Measurements from ENCODE around the gene EIF1AD. TPM values are rescaled to one million over a fixed set of nuclear protein-coding genes. Genes with fewer than 3 reads are reported as not detected.
"Not testable (repeated sequence)": the region's sequence is repeated elsewhere in the genome, so short reads cannot be mapped to it uniquely, and the experiment has no call there.

Gene EIF1AD
- total RNA-seq, 1 donor from 2014 or later, result 50.6 TPM

- DNase-seq (ENCODE audit: extremely low spot score in 2 of 2), result no peak
- peak overlapping the region; percentile 17 to 41 for H3K4me3 ChIP-seq
- H3K36me3 ChIP-seq, result no peaks in the 10 kb centered on the region
- TF ChIP-seq CTCF (IDR thresholded peaks at IDR 0.05), result no peak
- no peak for TF ChIP-seq POLR2A (IDR thresholded peaks at IDR 0.05)
- TF ChIP-seq POLR2AphosphoS5 (IDR thresholded peaks at IDR 0.05; ENCODE audit: insufficient read depth in 1 of 2, low read depth in 1 of 2), result no peak
- intact Hi-C loops (cut with DNase I), result no loop called here
- H3K4me1 ChIP-seq, result peaks cover 11% of the 10 kb centered on the region
- no peak overlapping the region for H3K27ac ChIP-seq
- no peaks in the 10 kb centered on the region for H3K9me3 ChIP-seq
- no peaks in the 10 kb centered on the region for H3K27me3 ChIP-seq
These were observed 10.5 kb upstream of the EIF1AD start for GRCh38 chr11:66012371-66012945.

GRCh38 chr11:66011785-66012303 is 9.9 kb upstream of the EIF1AD start, which contains the start of gene CST6:
Gene CST6 (plus strand): TSS chr11:66012008. CDS start chr11:66012045, 37 bp downstream.
- H3K4me1 ChIP-seq, result peaks cover 11% of the 10 kb centered on the region
- no peak for DNase-seq (ENCODE audit: extremely low spot score in 2 of 2)
- no peaks in the 10 kb centered on the region for H3K9me3 ChIP-seq
- no peak within 1 kb of the TSS for H3K27ac ChIP-seq
- intact Hi-C loops (cut with DNase I), result no loop called here
- no peaks in the 10 kb centered on the region for H3K36me3 ChIP-seq
- no peaks in the 10 kb centered on the region for H3K27me3 ChIP-seq
- peak within 1 kb of the TSS; percentile 17 to 41 for H3K4me3 ChIP-seq
- no peak for TF ChIP-seq POLR2A (IDR thresholded peaks at IDR 0.05)
- no peak for TF ChIP-seq CTCF (IDR thresholded peaks at IDR 0.05)
- TF ChIP-seq POLR2AphosphoS5 (IDR thresholded peaks at IDR 0.05; ENCODE audit: insufficient read depth in 1 of 2, low read depth in 1 of 2), result no peak

GRCh38 chr11:66011239-66011784 is 9.4 kb upstream of the EIF1AD start:
- TF ChIP-seq POLR2A (IDR thresholded peaks at IDR 0.05) (no peak), POLR2AphosphoS5 (IDR thresholded peaks at IDR 0.05; ENCODE audit: insufficient read depth in 1 of 2, low read depth in 1 of 2) (no peak), CTCF (IDR thresholded peaks at IDR 0.05) (no peak)
- Histone ChIP-seq H3K36me3 (no peaks in the 10 kb centered on the region), H3K4me3 (peak overlapping the region; percentile 17 to 41), H3K4me1 (peaks cover 11% of the 10 kb centered on the region), H3K9me3 (no peaks in the 10 kb centered on the region), H3K27ac (no peak overlapping the region), H3K27me3 (no peaks in the 10 kb centered on the region)
- intact Hi-C loops (cut with DNase I), result no loop called here
- no peak for DNase-seq (ENCODE audit: extremely low spot score in 2 of 2)

- H3K27ac ChIP-seq; intact Hi-C loops (cut with DNase I); H3K9me3 ChIP-seq; H3K27me3 ChIP-seq; H3K4me3 ChIP-seq; DNase-seq (ENCODE audit: extremely low spot score in 2 of 2); H3K36me3 ChIP-seq: not testable (repeated sequence)
- peaks cover 11% of the 10 kb centered on the region for H3K4me1 ChIP-seq
These were observed 8.1 kb upstream of the EIF1AD start for GRCh38 chr11:66010036-66010435.

GRCh38 chr11:66008468-66009101 is 6.6 kb upstream of the EIF1AD start:
- DNase-seq (ENCODE audit: extremely low spot score in 2 of 2), result no peak
- peaks cover 14% of the 10 kb centered on the region for H3K4me1 ChIP-seq
- no peak overlapping the region for H3K4me3 ChIP-seq
- TF ChIP-seq CTCF (IDR thresholded peaks at IDR 0.05) (no peak), POLR2A (IDR thresholded peaks at IDR 0.05) (no peak), POLR2AphosphoS5 (IDR thresholded peaks at IDR 0.05; ENCODE audit: insufficient read depth in 1 of 2, low read depth in 1 of 2) (no peak)
- peaks cover 0 to 11% of the 10 kb centered on the region in 2 donors for H3K36me3 ChIP-seq
- no peak overlapping the region for H3K27ac ChIP-seq
- no peaks in the 10 kb centered on the region for H3K27me3 ChIP-seq
- intact Hi-C loops (cut with DNase I), result no loop called here
- H3K9me3 ChIP-seq, result no peaks in the 10 kb centered on the region

Measured in vagina (tissue), 2 donors.